Renal cortex interstitium (tissue), 11 donors: ENCODE measurements around the gene OR2V1. TPM values are rescaled to one million over a fixed set of nuclear protein-coding genes. Genes with fewer than 3 reads are reported as not detected.
"Not testable (repeated sequence)": the region's sequence is repeated elsewhere in the genome, so short reads cannot be mapped to it uniquely, and the experiment has no call there.

Experiments
- DNase-seq, 11 donors: peaks; one replicate each; pipeline ENCODE4 v3.0.0-alpha.2; 2013; ENCODE audit warnings: low read depth in 9 of 11, low spot score in 4 of 11; ENCODE audit errors: extremely low read depth in 1 of 11
- polyA plus RNA-seq, 3 donors: library from polyadenylated mRNA; unstranded; fragments of 120-200 nt; gene quantifications; one replicate each; pipeline ENCODE4 v1.2.1, GENCODE V29; 2013; ENCODE audit not compliant: insufficient read length in 3 of 3

OR2V1 gene
- polyA plus RNA-seq, 3 donors: 0.06 TPM; not detected in 2

- no peak for DNase-seq
These were observed 20.0 kb downstream of the OR2V1 start for GRCh38 chr5:181111010-181111409.

GRCh38 chr5:181109489-181110013, 21.4 kb downstream of the OR2V1 start:
- no peak for DNase-seq

- DNase-seq: no peak
These were observed 22.3 kb downstream of the OR2V1 start for GRCh38 chr5:181108578-181109165.

DNA sequence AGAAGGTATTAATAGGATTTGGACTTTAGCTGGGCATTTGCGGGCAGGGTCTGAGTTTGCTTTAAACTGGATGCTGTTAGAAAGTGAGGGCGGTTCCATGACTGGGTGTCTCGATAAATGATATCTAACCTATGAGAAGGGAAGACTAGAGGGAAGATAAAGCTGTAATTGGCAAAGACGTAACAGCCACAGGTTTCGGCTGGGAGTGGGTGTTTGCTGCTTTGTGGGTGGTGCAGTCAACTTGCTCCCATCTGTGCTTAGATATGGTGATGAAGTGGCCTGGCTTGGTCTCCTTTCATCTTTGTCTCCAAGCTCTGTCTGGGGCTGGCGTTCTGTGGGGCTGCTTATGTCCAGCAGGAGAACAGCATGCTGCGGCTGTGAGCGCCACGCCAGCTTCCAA, 23.3 kb downstream of the OR2V1 start:
- DNase-seq: no peak

DNA sequence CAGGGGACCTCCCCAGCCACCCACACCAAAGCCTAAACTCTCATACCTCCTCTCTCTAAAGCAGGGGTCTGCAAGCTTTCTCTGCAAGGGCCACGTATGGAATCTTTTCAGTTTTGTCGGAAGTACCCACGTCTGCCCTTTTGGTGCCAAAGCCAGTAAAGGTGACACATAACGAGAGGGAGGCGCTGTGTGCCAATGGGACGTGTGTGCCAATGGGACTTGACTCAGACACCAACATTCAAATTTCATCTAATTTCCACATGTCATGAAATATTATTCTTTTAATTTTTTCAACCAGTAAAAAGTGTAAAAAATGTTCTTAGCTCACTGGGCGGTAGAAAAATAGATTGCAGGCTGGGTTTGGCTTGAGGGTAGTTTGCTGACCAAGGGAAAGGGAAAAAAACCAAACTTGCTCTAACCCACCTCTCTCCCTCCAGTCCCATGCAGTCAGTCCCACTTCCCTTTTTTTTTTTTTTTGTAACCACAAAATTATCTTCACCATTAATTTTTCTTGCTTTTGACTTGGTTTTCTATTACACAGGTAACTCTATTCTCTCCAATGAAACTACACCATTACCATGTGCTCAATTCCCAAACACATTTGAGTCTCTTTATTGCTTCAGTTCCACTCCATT, 25.5 kb downstream of the OR2V1 start:
- no peak for DNase-seq

GRCh38 chr5:181104606-181105390, 26.2 kb downstream of the OR2V1 start:
- not testable (repeated sequence) for DNase-seq

DNA sequence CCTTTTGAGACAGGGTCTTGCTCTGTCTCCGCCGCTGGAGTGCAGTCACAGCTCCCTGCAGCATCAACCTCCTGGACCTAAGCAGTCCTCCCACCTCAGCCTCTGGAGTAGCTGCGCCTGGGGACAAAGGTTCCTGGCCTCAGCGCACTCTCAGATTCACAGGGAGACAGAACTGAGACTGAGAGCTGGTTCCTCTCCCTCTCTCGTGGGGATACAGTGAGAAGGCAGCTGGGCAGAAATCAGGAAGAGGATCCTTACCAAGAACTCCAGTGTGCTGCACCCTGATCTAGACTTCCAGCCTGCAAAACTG, 26.8 kb downstream of the OR2V1 start:
- DNase-seq: not testable (repeated sequence)

DNA sequence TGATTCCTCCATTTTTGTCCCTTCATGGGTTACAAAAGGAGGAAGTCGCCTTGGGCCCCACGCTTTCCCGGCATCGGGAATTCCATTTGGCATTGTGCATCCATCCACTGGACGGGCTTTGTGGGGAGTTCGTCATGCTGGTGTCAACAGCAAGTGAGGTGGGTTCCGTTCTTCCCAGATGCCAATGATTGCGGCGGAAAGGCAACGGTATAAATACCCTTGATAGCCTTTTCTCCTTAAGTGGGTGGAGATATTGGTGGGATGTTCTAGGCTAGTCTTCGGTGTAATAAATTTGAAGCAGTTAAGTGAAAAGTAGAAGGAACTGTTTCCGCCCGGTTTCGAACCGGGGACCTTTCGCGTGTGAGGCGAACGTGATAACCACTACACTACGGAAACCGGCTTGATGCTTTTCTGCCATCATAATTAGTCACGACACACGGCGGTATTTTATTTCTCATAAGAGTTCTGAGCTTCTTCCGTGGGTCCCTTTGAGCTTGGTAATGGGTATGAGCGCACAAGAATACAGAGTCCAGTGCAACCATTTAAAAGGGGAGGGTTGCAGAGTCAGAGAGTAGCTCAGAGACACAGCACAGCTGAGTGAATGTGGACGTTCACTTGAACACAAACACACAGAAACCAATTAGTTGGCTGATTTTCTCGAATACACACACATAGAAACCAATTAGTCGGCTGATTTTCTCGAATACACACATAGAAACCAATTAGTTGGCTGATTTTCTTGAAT, 28.9 kb downstream of the OR2V1 start:
- not testable (repeated sequence) for DNase-seq

DNA sequence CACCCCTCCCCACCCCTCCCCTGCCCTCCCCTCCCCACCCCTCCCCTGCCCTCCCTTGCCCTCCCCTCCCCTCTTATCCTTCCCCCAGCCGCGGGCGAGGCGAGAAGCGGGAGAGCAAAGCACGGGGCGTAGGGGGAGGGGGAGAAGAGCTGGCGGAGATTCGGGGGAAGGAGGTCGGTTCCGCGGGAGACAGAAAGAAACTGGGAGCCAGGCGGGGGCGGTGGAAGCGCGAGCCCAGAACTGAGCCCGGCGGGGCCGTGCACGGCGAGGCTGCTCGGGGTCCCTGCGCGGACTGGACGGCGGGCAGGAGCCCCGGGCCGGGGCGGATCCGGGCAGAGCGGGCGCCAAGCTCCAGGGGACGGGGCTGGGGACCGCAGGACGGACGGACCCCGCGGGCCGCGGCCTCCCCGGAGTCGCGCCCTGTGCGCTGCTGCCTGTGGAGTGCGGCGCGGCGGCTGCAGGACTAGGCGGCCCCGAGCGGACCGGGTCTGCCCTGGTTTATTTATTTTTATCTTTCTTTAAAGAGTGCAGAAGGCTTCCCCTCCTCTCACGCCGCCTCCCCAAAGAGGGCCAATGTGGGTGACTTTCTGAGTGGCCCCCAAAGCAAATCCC, 29.8 kb downstream of the OR2V1 start:
- not testable (repeated sequence) for DNase-seq

DNA sequence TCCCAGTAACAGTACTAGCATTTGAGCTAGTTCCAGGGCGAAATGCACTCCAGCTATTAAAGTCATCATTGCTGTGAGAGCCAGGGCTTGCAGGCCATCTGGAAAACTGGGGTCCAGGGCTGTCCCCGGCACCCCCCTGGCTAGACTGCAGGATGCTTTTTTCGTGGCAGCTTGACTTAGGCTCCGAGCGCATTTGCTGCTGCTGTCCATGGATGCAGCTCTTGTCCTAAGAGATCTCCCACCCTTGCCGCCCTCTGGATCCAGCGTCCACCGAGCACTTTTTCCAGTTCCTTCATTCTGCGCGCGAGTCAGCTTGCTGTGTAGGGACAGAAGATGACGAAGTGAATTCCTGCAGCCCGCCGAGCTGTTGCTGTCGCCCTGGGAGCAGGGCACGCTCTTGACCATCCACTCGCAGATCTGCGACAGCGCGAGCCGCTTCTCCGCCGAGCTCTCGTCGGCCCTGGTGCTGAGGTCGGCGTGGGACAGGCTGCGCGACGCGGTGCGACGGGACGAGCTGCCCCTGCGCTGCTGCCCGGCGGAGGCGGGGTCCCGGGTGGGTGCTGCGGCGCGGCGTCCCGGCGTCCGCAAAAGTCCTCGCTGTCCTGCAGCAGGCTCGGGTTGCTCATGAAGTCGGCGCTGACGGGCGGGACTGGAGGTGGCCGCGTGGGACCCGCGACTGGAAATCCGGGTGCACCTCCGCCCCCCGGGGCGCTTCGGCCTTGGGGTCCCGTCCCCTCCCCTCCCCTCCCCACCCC, 30.7 kb downstream of the OR2V1 start:
- DNase-seq: peak in 2 of 11 donors; percentile 44 to 57

DNA sequence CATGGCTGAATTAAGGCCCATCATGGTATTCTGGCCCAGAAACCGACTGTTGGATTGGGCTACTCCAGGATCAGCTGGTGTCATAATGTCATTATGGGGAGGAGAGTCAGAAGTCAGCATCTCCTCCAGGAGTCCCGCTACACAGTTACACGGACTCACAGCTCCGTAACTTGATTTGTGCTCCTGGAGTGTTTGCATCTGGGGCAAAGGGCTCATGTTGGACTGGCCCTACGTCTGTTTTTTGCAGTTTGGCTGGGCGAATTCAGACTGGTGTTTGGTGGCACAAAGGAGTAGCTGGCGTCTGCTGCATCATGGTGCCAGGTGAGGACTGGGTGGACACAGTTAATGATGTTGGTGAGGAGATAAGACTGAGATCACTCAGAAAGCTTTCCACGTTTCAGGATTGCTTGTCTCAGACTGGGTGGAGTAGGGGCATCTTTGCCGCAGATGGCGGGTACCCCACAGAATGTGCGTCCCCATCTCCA, 31.3 kb downstream of the OR2V1 start:
- DNase-seq: no peak

DNA sequence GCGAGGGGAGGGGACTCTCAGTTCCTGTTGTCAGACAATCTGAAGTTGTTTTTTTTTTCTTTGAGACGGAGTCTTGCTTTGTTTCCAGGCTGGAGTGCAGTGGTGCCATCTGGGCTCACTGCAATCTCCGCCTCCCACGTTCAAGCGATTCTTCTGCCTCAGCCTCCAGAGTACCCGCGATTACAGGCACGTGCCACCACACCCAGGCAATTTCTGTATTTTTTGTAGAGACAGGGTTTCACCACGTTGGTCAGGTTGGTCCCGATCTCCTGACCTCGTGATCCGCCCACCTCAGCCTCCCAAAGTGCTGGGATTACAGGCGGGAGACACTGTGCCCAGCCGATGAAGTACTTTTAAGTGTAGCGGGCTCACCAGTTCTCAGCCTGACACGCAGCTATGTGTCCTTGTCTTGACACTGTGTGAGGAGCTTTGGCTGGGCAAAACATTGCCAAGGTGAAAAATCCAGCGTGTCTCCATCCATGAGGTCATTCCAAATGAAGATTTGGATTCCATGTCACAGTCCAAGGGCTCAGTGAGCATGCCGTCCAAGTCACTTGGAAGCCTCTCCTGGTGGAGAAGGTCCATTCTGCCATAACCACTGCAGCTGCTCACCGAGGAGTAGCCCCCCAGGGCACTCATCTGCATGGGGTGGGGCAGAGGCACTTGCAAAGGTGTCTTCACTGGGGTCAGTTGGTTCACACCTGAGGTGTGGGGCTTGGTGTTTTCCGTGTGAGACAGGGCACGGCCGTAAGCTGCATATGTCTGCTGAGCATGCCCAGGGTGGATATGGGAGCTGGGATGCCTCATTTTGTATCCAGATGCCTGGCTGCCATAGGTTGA, 32.0 kb downstream of the OR2V1 start:
- no peak for DNase-seq

DNA sequence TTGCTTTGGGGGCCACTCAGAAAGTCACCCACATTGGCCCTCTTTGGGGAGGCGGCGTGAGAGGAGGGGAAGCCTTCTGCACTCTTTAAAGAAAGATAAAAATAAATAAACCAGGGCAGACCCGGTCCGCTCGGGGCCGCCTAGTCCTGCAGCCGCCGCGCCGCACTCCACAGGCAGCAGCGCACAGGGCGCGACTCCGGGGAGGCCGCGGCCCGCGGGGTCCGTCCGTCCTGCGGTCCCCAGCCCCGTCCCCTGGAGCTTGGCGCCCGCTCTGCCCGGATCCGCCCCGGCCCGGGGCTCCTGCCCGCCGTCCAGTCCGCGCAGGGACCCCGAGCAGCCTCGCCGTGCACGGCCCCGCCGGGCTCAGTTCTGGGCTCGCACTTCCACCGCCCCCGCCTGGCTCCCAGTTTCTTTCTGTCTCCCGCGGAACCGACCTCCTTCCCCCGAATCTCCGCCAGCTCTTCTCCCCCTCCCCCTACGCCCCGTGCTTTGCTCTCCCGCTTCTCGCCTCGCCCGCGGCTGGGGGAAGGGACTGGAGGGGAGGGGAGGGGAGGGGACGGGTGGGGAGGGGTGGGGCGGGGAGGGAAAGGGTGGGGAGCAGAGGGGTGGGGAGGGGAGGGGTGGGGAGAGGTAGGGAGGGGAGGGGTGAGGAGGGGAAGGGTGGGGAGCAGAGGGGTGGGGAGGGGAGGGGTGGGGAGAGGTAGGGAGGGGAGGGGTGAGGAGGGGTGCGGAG, 33.0 kb downstream of the OR2V1 start:
- DNase-seq: not testable (repeated sequence)

DNA sequence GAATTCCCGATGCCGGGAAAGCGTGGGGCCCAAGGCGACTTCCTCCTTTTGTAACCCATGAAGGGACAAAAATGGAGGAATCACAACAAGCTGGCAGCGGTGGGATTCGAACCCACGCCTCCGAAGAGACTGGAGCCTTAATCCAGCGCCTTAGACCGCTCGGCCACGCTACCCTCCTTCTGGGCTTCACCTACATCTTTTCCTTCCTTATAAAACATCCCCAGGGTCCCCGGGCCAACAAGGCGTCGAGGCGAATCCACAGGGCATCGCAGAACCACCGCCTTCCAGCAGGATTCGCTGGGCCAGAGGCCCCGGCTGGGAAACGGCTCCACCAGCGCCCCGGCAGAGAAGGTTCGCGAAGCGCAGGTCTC, 33.6 kb downstream of the OR2V1 start:
- DNase-seq: not testable (repeated sequence)

DNA sequence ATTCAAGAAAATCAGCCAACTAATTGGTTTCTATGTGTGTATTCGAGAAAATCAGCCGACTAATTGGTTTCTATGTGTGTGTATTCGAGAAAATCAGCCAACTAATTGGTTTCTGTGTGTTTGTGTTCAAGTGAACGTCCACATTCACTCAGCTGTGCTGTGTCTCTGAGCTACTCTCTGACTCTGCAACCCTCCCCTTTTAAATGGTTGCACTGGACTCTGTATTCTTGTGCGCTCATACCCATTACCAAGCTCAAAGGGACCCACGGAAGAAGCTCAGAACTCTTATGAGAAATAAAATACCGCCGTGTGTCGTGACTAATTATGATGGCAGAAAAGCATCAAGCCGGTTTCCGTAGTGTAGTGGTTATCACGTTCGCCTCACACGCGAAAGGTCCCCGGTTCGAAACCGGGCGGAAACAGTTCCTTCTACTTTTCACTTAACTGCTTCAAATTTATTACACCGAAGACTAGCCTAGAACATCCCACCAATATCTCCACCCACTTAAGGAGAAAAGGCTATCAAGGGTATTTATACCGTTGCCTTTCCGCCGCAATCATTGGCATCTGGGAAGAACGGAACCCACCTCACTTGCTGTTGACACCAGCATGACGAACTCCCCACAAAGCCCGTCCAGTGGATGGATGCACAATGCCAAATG, 34.1 kb downstream of the OR2V1 start:
- not testable (repeated sequence) for DNase-seq

GRCh38 chr5:181095162-181095561, 35.8 kb downstream of the OR2V1 start:
- DNase-seq: not testable (repeated sequence)
